HL-60 (cell line): ENCODE measurements around the gene DSC1.

Experiments used
- DNase-seq, 2 experiments: peaks; one replicate each; pipeline ENCODE4 v3.0.0-alpha.2; 2010 to 2020; ENCODE audit warnings: low read depth in 1 of 2, low spot score in 1 of 2
- H3K27ac ChIP-seq: fragments of 250-450 bp; sonication (Bioruptor Pico); replicated peaks from 2 replicates; pipeline ENCODE4 v1.5.1; 2020; ENCODE audit warnings: mild to moderate bottlenecking, moderate library complexity
- H3K27me3 ChIP-seq: fragments of 250-450 bp; sonication (Bioruptor Pico); 2 replicates; pipeline ENCODE4 v1.5.1; 2021; ENCODE audit warnings: mild to moderate bottlenecking, moderate library complexity; ENCODE audit not compliant: insufficient read depth, poor library complexity, severe bottlenecking
- H3K4me3 ChIP-seq: replicated peaks from 2 replicates; pipeline ENCODE4 v1.5.1; 2011; ENCODE audit warnings: mild to moderate bottlenecking, control low read depth, low read length; ENCODE audit not compliant: insufficient read depth
- GABPA ChIP-seq: IDR thresholded peaks from 2 replicates; pipeline ENCODE4 v1.6.1; 2012; ENCODE audit warnings: low read depth
- POLR2AphosphoS5 ChIP-seq: IDR thresholded peaks from 2 replicates; pipeline ENCODE4 v1.6.1; 2012; ENCODE audit warnings: low read depth
- SPI1 ChIP-seq: IDR thresholded peaks from 2 replicates; pipeline ENCODE4 v1.6.1; 2012; ENCODE audit warnings: low read depth, mild to moderate bottlenecking, borderline replicate concordance
- TF ChIP-seq, protein P1 (sequence below): IDR thresholded peaks from 2 replicates; pipeline ENCODE4 v1.6.1; 2012; ENCODE audit warnings: low read depth; ENCODE audit not compliant: insufficient replicate concordance
- TF ChIP-seq, protein P2 (sequence below): IDR thresholded peaks from one replicate; pipeline ENCODE4 v1.5.1; 2011; ENCODE audit warnings: low read length, control low read depth, inconsistent platforms; ENCODE audit not compliant: insufficient read depth

Gene DSC1

GRCh38 chr18:31205273-31205672 lies 42.6 kb upstream of the DSC1 start:
- peak overlapping the region; percentile 98 for H3K27ac ChIP-seq
- no peak for DNase-seq
- H3K4me3 ChIP-seq, result no peak overlapping the region
- H3K27me3 ChIP-seq, result no peaks in the 10 kb centered on the region
- TF ChIP-seq GABPA, result no peak
- no peak for TF ChIP-seq POLR2AphosphoS5
- TF ChIP-seq, protein P1, sequence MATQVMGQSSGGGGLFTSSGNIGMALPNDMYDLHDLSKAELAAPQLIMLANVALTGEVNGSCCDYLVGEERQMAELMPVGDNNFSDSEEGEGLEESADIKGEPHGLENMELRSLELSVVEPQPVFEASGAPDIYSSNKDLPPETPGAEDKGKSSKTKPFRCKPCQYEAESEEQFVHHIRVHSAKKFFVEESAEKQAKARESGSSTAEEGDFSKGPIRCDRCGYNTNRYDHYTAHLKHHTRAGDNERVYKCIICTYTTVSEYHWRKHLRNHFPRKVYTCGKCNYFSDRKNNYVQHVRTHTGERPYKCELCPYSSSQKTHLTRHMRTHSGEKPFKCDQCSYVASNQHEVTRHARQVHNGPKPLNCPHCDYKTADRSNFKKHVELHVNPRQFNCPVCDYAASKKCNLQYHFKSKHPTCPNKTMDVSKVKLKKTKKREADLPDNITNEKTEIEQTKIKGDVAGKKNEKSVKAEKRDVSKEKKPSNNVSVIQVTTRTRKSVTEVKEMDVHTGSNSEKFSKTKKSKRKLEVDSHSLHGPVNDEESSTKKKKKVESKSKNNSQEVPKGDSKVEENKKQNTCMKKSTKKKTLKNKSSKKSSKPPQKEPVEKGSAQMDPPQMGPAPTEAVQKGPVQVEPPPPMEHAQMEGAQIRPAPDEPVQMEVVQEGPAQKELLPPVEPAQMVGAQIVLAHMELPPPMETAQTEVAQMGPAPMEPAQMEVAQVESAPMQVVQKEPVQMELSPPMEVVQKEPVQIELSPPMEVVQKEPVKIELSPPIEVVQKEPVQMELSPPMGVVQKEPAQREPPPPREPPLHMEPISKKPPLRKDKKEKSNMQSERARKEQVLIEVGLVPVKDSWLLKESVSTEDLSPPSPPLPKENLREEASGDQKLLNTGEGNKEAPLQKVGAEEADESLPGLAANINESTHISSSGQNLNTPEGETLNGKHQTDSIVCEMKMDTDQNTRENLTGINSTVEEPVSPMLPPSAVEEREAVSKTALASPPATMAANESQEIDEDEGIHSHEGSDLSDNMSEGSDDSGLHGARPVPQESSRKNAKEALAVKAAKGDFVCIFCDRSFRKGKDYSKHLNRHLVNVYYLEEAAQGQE, result no peak
- TF ChIP-seq, protein P2, sequence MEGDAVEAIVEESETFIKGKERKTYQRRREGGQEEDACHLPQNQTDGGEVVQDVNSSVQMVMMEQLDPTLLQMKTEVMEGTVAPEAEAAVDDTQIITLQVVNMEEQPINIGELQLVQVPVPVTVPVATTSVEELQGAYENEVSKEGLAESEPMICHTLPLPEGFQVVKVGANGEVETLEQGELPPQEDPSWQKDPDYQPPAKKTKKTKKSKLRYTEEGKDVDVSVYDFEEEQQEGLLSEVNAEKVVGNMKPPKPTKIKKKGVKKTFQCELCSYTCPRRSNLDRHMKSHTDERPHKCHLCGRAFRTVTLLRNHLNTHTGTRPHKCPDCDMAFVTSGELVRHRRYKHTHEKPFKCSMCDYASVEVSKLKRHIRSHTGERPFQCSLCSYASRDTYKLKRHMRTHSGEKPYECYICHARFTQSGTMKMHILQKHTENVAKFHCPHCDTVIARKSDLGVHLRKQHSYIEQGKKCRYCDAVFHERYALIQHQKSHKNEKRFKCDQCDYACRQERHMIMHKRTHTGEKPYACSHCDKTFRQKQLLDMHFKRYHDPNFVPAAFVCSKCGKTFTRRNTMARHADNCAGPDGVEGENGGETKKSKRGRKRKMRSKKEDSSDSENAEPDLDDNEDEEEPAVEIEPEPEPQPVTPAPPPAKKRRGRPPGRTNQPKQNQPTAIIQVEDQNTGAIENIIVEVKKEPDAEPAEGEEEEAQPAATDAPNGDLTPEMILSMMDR, result no peak
- TF ChIP-seq SPI1, result no peak

GRCh38 chr18:31204833-31205232 lies 42.2 kb upstream of the DSC1 start:
- Histone ChIP-seq H3K27ac (peak overlapping the region; percentile 98), H3K27me3 (no peaks in the 10 kb centered on the region), H3K4me3 (no peak overlapping the region)
- TF ChIP-seq, protein P2, result no peak
- TF ChIP-seq SPI1 (no peak), GABPA (no peak), POLR2AphosphoS5 (no peak)
- TF ChIP-seq, protein P1, result no peak
- no peak for DNase-seq

GRCh38 chr18:31204166-31204565 lies 41.5 kb upstream of the DSC1 start:
- Histone ChIP-seq H3K27ac (peak overlapping the region; percentile 98), H3K27me3 (no peaks in the 10 kb centered on the region), H3K4me3 (no peak overlapping the region)
- DNase-seq, result peak in 1 of 2 experiments; percentile 45
- TF ChIP-seq SPI1, result peak; percentile 72
- TF ChIP-seq, protein P2, result no peak

DNA sequence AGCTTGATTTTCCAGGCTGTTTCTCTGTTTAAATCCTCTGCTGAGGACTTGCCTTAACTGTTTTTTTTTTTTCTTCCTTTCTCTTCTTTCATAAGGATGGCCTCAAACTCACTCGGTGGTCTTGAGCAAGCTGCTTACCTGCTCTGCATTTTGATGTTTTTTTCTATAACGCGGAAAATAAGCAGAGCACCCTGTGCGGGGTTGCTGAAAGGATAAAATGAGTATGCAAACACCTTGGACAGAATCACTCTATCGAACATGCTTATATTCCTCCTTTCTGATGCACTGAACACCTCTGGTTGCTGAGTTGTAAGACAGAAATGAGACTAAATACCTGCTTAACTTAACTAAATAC lies 41.1 kb upstream of the DSC1 start:
- H3K4me3 ChIP-seq, result no peak overlapping the region
- H3K27ac ChIP-seq, result peak overlapping the region; percentile 98
- DNase-seq, result no peak
- no peak for TF ChIP-seq GABPA
- TF ChIP-seq, protein P2, result no peak
- TF ChIP-seq, protein P1, result no peak
- no peak for TF ChIP-seq SPI1
- TF ChIP-seq POLR2AphosphoS5, result no peak
- no peaks in the 10 kb centered on the region for H3K27me3 ChIP-seq
